Esophagus (tissue), 2 donors: Measurements from ENCODE around the gene RBMS2. TPM values are rescaled to one million over a fixed set of nuclear protein-coding genes. Genes with fewer than 3 reads are reported as not detected.
"Not testable (repeated sequence)": the region's sequence is repeated elsewhere in the genome, so short reads cannot be mapped to it uniquely, and the experiment has no call there.

Experiments used
- H3K27ac ChIP-seq, 2 donors: one replicate each; pipeline ENCODE4 v1.5.1; 2013; ENCODE audit warnings: low read depth in 2 of 2, mild to moderate bottlenecking in 2 of 2, inconsistent platforms in 1 of 2, low read length in 1 of 2, moderate library complexity in 1 of 2
- H3K27me3 ChIP-seq, 2 donors: one replicate each; pipeline ENCODE4 v1.6.1; 2013; ENCODE audit warnings: low read length in 2 of 2, control low read depth in 1 of 2, mild to moderate bottlenecking in 1 of 2; ENCODE audit not compliant: insufficient read depth in 2 of 2, control insufficient read depth in 1 of 2
- H3K36me3 ChIP-seq, 2 donors: one replicate each; pipeline ENCODE4 v1.6.1; 2013; ENCODE audit warnings: low read length in 1 of 2; ENCODE audit not compliant: control insufficient read depth in 2 of 2, insufficient read depth in 2 of 2
- H3K4me1 ChIP-seq, 2 donors: one replicate each; pipeline ENCODE4 v1.6.1; 2013; ENCODE audit warnings: low read length in 1 of 2; ENCODE audit not compliant: control insufficient read depth in 2 of 2, insufficient read depth in 2 of 2
- H3K4me3 ChIP-seq, 2 donors: one replicate each; pipeline ENCODE4 v1.5.1; 2013; ENCODE audit warnings: low read length in 2 of 2, mild to moderate bottlenecking in 2 of 2, low read depth in 1 of 2, moderate library complexity in 1 of 2
- H3K9me3 ChIP-seq, 2 donors: one replicate each; pipeline ENCODE4 v1.6.1; 2013; ENCODE audit warnings: mild to moderate bottlenecking in 2 of 2, low read depth in 1 of 2, low read length in 1 of 2, moderate library complexity in 1 of 2; ENCODE audit not compliant: control insufficient read depth in 2 of 2, insufficient read depth in 1 of 2
- WGBS, 2 donors: extraction: QIAGEN DNeasy Blood & Tissue Kit; methylation state at CpG; one replicate each; pipeline ENCODE4 v1.1.7; 2013; 5-methylcytosine and 5-hydroxymethylcytosine counted together
- polyA plus RNA-seq, 2 donors: library from polyadenylated mRNA; stranded (reverse); fragments of 200-250 nt; gene quantifications; one replicate each; pipeline ENCODE4 v1.2.3, GENCODE V29; 2013
- donor health status: healthy with polysubstance abuse.
- donor health status: Bipolar disorder and iron deficiency.

Gene RBMS2
- polyA plus RNA-seq, 2 donors = 3.4 to 6.7 TPM

DNA sequence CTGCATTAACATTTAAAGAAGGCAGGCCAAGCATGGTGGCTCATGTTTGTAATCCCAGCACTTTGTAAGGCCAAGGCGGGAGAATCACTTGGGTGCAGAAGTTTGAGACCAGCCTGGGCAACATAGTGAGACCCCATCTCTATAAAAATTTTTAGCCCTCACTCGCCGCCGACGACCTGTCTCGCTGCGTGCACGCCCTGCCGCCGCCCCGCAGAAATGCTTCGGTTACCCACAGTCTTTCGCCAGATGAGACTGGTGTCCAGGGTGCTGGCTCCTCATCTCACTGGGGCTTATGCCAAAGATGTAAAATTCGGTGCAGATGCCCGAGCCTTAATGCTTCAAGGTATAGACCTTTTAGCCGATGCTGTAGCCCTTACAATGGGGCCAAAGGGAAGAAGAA is 10.8 kb upstream of the RBMS2 start:
- no peaks in the 10 kb centered on the region for H3K36me3 ChIP-seq
- H3K27me3 ChIP-seq = no peaks in the 10 kb centered on the region
- WGBS, 2 donors = 92% methylated on average over 16 of the region's 16 CpGs
- H3K9me3 ChIP-seq = no peaks in the 10 kb centered on the region
- no peak overlapping the region for H3K4me3 ChIP-seq
- H3K27ac ChIP-seq = no peak overlapping the region
- no peaks in the 10 kb centered on the region for H3K4me1 ChIP-seq

DNA sequence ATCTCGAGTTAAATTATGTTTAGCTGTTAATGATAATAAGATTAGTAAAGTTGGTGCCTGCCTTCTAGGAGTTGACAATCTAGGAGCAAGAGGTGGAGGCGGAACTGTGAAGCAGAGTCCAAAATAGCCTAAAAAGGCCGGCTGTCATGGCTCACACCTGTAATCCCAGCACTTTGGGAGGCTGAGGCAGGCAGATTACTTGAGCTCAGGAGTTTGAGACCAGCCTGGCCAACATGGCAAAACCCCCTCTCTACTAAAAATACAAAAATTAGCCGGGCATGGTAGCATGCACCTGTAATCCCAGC is 7.7 kb upstream of the RBMS2 start:
- not testable (repeated sequence) for H3K9me3 ChIP-seq, H3K27me3 ChIP-seq, H3K27ac ChIP-seq, H3K4me3 ChIP-seq, H3K36me3 ChIP-seq, H3K4me1 ChIP-seq
- 54 to 58% methylated on average over 4 of the region's 4 CpGs for WGBS, 2 donors

DNA sequence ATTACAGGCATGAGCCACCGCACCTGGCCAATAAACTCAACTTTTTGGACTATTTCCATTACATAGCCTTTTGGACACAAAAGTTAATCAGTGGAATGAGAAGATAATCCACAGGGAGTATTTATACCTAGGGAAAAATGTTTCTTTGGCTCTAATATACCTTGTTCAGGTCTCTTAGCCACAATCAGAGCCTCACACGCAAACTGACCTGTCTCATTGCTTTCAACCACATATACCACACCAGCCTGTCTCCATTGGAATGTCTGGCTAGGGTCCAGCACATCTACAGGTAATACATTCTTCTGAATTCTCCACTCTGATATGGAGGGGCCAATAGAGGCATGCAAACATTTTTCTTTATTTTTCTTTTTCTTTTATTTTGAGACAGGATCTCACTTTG is 3.8 kb upstream of the RBMS2 start:
- no peaks in the 10 kb centered on the region for H3K4me1 ChIP-seq
- 82 to 84% methylated on average over 2 of the region's 2 CpGs for WGBS, 2 donors
- H3K27me3 ChIP-seq = no peaks in the 10 kb centered on the region

DNA sequence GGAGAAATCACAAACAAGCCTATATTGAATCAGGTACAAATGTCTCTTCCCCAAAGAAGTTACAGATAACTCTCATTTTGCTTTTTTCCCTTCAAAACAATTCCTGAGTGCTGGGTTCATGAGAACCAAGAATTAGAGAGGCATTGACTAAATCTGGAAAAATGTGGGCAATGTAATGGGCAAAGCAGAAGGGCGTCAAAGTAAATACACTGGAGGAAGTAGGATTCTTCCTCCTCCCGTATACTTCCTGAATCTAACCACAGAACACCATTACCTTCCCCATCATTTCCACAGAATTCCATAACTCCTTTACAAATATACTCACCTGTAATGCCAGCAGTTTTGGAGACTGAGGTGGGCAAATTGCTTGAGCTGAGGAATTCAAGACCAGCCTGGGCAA is 3.0 kb upstream of the RBMS2 start:
- no peak overlapping the region for H3K27ac ChIP-seq
- no peaks in the 10 kb centered on the region for H3K9me3 ChIP-seq
- no peak overlapping the region for H3K4me3 ChIP-seq
- 54 to 59% methylated on average over 2 of the region's 2 CpGs for WGBS, 2 donors
- no peaks in the 10 kb centered on the region for H3K36me3 ChIP-seq
- no peaks in the 10 kb centered on the region for H3K27me3 ChIP-seq
- H3K4me1 ChIP-seq = no peaks in the 10 kb centered on the region

More for the DNA sequence above, 3.8 kb upstream of the RBMS2 start:
- H3K27ac ChIP-seq = no peak overlapping the region
- H3K9me3 ChIP-seq = no peaks in the 10 kb centered on the region
- no peak overlapping the region for H3K4me3 ChIP-seq
- H3K36me3 ChIP-seq = no peaks in the 10 kb centered on the region

DNA sequence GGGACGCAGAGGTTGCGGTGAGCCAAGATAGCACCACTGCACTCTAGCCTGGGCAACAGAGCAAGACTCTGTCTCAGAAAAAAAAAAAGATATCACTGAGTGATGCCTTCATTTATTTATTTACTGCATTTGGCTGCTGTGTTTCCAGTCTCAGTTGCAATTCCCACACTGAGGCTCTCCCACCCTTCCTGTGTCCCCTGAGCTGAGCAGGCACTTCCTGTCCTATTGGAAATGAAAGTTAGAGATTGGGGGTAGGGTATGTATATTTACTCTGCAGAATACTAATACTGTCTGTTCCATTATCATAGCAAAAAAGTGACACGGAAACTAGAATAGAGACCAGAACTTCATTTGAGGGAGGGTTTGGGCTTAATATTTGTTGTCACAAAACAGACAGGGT is 1.6 kb upstream of the RBMS2 start:
- H3K27me3 ChIP-seq = no peaks in the 10 kb centered on the region
- no peak overlapping the region for H3K27ac ChIP-seq
- no peaks in the 10 kb centered on the region for H3K36me3 ChIP-seq
- no peaks in the 10 kb centered on the region for H3K4me1 ChIP-seq
- H3K9me3 ChIP-seq = no peaks in the 10 kb centered on the region
- 80 to 87% methylated on average over 3 of the region's 3 CpGs for WGBS, 2 donors
- no peak overlapping the region for H3K4me3 ChIP-seq

DNA sequence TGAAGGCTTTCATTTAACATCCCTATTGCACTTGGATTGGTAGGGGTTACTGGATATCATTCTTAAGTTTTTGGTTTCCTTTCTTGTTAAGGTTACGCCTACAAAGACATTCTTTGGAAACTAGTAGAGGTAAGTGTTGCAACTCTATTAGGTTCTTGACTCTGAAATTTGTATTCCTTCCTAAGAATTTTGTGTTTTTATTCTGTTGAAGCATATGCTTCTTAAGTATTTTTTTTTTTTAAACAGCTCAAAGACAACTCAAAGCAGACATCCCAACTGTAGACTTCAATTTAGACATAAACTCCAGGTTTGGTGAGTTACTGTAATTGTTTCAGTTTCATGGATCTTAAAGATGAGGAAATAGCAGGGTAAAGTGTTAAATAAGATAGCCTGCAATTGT is 1.1 kb upstream of the RBMS2 start:
- Histone ChIP-seq H3K36me3 (no peaks in the 10 kb centered on the region), H3K4me3 (no peak overlapping the region), H3K27ac (peak overlapping the region in 1 of 2 donors; percentile 47), H3K4me1 (no peaks in the 10 kb centered on the region), H3K9me3 (no peaks in the 10 kb centered on the region), H3K27me3 (no peaks in the 10 kb centered on the region)
- 56 to 57% methylated on average over 1 of the region's 1 CpG for WGBS, 2 donors

DNA sequence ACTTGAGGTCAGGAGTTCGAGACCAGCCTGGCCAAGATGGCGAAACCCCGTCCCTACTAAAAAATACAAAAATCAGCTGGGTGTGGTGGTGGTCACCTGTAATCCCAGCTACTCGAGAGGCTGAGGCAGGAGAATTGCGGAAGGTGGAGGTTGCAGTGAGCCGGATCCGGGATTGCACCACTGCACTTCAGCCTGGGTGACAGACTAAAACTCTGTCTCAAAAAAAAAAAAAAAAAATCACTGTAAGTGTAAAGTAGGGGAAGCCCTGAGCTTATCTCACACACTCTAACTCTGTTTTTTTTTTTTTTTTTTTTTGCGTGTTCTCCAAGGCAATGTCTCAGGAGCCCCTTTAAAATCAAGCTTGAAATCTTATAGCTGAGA is 421 bp upstream of the RBMS2 start:
- no peaks in the 10 kb centered on the region for H3K4me1 ChIP-seq
- H3K27me3 ChIP-seq = no peaks in the 10 kb centered on the region
- peak overlapping the region in 1 of 2 donors; percentile 70 for H3K4me3 ChIP-seq
- WGBS, 2 donors = 45 to 53% methylated on average over 8 of the region's 8 CpGs
- peak overlapping the region; percentile 47 to 79 for H3K27ac ChIP-seq
- no peaks in the 10 kb centered on the region for H3K36me3 ChIP-seq
- H3K9me3 ChIP-seq = no peaks in the 10 kb centered on the region

DNA sequence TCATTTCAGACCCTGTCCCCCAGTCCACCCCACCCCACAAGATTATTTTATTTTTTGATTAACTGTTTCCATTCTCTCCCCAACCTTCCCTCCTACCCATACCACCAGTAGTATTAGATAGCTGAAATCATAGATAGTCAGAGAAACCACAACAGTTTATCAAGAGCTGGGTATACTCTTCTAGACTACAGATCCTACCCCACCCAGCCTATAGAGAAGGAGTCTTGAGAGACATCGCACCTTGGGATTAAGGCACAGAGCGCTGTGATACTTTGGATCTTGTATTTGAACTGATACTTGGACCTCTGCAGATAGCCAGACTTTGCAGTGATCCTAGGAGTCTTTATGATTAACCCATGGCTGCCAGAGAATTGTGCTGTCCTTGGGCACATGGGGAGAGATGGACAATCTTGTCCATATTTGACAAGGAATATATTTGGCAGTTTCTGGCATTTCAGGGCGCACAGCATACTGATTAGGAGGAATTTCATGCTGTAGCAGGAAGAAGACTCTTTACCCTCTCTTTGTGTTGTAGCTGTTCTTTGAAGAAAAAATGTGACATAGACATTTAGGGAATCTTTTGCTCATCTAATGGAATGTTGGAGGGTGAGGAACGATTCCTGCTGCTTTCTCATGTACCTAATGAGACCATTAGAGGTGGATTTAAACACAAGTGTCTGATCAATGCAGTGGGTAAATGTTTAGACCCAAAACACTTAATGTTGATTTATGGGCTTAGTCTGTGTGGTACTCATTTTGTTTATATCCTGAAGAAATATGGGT is 982 bp downstream of the RBMS2 start:
- peak overlapping the region; percentile 61 to 67 for H3K27ac ChIP-seq
- H3K4me1 ChIP-seq = no peaks in the 10 kb centered on the region
- WGBS, 2 donors = 10 to 23% methylated on average over 4 of the region's 4 CpGs
- H3K36me3 ChIP-seq = no peaks in the 10 kb centered on the region
- H3K4me3 ChIP-seq = peak overlapping the region; percentile 41 to 70
- H3K9me3 ChIP-seq = no peaks in the 10 kb centered on the region
- H3K27me3 ChIP-seq = no peaks in the 10 kb centered on the region

DNA sequence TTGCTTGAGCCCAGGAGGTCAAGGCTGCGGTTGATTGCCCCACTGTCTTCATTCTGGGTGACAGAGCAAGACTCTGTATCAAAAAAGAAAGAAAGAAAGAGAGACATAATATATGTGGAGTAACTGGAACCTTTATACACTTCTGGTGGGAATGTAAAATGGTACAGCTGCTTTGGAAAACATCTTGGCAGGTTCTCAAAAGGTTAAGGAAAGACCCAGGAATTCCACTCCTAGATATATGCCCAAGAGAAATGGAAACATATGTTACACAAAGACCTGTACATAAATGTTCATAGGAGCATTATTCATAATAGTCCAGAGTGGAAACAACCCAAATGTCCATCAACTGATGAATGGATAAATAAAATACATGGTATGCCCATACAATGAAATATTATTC is 7.2 kb downstream of the RBMS2 start:
- H3K27me3 ChIP-seq = no peaks in the 10 kb centered on the region
- H3K27ac ChIP-seq = no peak overlapping the region
- H3K4me1 ChIP-seq = no peaks in the 10 kb centered on the region
- 90 to 92% methylated on average over 1 of the region's 1 CpG for WGBS, 2 donors
- no peaks in the 10 kb centered on the region for H3K36me3 ChIP-seq
- no peak overlapping the region for H3K4me3 ChIP-seq
- no peaks in the 10 kb centered on the region for H3K9me3 ChIP-seq

DNA sequence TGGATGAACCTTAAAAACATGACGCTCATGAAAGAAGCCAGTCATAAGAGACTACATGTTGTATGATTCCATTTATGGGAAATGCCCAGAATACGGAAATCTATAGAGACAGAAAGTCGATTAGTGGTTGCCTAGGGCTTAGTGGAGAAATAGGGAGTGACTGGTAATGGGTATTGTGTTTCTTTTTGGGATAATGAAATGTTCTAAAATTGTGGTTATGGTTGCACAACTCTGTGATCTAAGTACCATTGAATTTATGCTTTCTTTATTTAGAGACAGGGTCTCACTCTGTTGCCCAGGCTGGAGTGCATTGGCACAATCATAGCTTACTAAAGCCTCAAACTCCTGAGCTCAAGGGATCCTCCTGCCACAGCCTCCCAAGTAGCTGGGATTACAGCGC is 8.0 kb downstream of the RBMS2 start:
- Histone ChIP-seq H3K36me3 (no peaks in the 10 kb centered on the region), H3K4me3 (no peak overlapping the region), H3K4me1 (no peaks in the 10 kb centered on the region), H3K27ac (no peak overlapping the region), H3K9me3 (no peaks in the 10 kb centered on the region), H3K27me3 (no peaks in the 10 kb centered on the region)
- 79 to 81% methylated on average over 4 of the region's 4 CpGs for WGBS, 2 donors
